ENCODE data around the gene SNX4.
"Not testable (repeated sequence)": the region's sequence is repeated elsewhere in the genome, so short reads cannot be mapped to it uniquely, and the experiment has no call there.

SNX4 gene

DNA sequence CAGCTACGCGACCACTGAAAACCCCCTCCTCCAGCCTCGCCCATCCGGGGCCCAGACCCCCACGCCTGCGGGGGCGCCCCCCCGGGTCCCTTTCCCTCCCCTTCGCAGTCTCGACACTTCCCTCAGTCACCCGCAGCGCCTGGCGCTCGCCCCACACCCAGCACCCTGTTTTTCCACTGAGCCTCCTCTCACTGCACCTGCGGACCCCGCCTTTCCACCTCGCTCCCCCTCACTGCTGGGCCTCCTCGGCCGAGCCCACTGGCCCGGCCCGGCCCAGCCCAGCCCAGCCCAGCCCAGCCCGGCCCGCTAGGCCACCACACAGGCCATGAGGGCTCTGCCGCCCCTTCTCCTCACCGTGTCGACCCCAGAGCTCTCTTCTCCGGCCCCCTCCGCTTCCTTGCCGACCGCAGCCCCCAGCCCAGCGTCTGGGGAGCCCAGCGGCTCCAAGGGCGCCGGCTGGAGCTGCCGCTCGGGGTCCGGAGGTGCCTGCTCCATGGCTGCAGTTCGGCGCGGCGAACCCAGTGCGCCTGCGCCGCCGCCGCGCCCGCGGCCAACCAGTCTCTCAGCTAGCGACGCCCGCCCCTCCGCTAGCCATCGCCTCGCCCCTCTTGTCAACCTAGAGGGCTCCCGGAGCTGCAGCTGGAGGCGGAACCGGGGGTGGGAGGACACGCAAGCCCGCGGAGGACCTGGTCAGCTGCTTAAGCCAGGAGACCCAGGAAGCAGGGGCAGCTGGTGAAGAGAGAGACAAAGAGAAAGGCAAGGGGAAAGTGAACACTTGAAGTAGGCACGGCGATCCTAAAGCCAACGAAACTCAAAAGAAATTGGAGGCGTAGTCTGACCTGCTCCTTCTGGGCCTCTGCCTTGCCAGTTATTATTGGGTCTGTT, at the start of gene SNX4:
TSS of gene SNX4 (minus strand) at position 525 of the 885 bp plus-strand sequence. CDS start at position 495, 30 bp downstream.
- peak; percentile 88 for DNase-seq

- no peak for DNase-seq
Observed at GRCh38 chr3:125556314-125556713, 36.3 kb upstream of the SNX4 start.

- DNase-seq = no peak
Observed at GRCh38 chr3:125552401-125552800, 32.4 kb upstream of the SNX4 start.

- DNase-seq = no peak
Observed at GRCh38 chr3:125528920-125529319, 8.9 kb upstream of the SNX4 start.

- no peak for DNase-seq
Observed at GRCh38 chr3:125525153-125525552, 5.2 kb upstream of the SNX4 start.

DNA sequence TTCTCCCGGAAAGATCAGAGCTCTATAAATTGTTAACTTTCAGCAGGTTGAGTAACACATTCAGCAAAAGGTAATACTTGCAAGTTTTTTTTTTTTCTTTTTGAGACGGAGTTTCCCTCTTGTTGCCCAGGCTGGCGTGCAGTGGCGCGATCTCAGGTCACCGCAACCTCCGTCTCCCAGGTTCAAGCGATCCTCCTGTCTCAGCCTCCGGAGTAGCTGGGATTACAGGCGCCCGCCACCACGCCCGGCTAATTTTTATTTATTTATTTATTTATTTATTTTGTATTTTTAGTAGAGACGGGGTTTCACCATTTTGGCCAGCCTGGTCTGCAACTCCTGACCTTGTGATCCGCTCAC, 539 bp upstream of the SNX4 start:
- DNase-seq = not testable (repeated sequence)

- no peak for DNase-seq
Observed at GRCh38 chr3:125515421-125515820, 4.6 kb downstream of the SNX4 start.

- no peak for DNase-seq
Observed at GRCh38 chr3:125513490-125514115, 6.4 kb downstream of the SNX4 start.

GRCh38 chr3:125512135-125512920, 7.7 kb downstream of the SNX4 start:
- peak; percentile 62 for DNase-seq

GRCh38 chr3:125511420-125512118, 8.4 kb downstream of the SNX4 start:
- DNase-seq = no peak

DNA sequence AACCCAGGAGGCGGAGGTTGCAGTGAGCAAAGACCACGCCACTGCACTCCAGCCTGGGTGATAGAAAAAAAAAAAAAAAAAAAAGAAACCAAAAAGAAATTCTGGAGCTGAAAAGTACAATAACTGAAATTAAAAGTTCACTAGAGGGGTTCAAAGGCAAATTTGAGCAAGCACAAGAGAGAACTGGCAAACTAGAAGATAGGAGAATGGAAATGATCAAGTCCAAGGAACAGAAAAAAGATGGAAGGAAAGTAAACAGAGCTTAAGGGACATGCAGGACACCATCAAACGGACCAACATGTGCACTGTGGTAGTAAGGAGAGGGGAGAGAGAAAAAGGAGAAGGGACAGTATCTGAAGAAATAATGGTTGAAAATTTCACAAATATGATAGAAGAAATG, 12.9 kb downstream of the SNX4 start:
- DNase-seq = no peak

DNA sequence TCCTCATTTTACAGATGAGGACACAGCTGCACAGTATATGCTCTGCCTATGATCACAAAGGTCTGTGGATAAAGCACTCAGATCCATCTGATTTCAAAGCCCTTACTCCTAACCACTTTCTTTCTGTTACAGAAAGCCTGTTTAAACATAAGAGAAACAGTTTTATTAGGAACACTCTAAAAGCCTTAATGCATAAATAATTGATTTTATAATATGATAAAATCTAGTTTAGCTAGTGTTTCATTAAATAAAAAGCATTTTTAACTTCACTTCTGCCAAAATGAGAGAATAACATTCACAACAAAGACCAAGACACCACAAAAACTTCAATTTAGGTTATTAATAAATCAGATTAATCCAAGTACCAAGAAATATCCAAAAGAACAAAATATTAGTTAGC, 21.4 kb downstream of the SNX4 start:
- DNase-seq = no peak

DNA sequence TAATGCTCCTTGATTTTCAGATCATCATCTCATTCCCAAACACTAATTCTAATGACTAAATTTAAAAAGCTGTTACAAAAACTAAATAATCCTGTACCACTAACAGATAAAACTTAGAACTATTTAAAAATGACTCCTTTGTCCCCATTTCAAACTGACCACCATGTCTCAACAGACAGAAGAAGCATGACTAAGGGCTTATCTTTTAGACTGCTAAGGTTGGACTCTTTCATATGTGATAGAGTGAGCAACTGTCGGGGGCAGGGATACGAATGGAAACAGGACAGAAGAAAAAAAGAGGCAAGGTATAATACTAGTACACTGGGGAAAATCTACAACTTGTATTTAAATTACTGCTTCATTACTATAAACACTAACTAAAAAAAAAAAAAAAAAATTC, 23.3 kb downstream of the SNX4 start:
- DNase-seq = no peak

DNA sequence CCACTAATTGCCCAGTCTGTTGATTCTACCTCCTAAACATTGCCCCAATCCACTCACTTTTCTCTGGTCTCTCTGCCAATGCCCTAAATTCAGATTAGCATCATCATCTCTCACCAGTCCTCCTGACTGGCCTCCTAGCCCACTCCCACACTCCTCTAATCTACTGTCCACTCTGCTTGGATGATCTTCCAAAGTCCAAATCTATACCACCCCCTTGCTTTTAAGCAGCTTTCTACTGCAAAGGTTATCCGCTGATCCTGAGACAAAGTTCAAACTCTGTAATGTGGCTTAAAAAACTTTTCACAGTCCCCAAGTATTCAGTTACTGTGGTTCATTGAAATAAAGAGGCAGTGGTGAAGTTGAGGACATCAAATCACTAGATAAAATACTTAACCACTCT, 37.6 kb downstream of the SNX4 start:
- DNase-seq = no peak

DNA sequence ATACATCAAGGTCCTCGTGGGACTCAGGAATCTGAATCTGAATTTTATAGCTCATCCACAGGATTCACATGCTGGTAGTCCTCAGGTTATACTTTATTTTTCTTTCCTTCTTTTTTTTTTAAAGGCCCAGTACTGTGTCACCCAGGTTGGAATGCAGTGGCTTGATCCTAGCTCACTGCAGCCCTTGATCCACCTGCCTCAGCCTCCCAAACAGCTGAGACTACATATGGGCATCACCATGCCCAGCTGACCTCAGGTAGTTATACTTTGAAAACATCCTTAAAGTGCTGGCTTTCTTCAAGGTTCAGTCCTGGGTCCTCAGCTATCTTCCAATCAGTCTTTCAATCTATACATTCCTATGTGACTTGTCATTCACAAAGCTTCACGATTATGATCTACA, 38.2 kb downstream of the SNX4 start:
- no peak for DNase-seq

DNA sequence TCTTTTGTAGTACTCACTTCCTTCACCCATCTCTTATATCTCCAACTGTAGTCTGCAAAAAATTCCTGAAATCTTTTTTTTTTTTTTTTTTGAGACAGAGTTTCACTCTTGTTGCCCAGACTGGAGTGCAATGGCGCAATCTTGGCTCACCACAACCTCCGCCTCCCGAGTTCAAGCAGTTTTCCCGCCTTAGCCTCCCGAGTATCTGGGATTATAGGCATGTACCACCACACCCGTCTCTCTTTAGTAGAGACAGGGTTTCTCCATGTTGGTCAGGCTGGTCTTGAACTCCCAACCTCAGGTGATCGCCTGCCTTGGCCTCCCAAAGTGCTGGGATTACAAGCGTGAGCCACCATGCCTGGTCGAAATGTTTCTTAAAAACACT, 38.6 kb downstream of the SNX4 start:
- DNase-seq = not testable (repeated sequence)

DNA sequence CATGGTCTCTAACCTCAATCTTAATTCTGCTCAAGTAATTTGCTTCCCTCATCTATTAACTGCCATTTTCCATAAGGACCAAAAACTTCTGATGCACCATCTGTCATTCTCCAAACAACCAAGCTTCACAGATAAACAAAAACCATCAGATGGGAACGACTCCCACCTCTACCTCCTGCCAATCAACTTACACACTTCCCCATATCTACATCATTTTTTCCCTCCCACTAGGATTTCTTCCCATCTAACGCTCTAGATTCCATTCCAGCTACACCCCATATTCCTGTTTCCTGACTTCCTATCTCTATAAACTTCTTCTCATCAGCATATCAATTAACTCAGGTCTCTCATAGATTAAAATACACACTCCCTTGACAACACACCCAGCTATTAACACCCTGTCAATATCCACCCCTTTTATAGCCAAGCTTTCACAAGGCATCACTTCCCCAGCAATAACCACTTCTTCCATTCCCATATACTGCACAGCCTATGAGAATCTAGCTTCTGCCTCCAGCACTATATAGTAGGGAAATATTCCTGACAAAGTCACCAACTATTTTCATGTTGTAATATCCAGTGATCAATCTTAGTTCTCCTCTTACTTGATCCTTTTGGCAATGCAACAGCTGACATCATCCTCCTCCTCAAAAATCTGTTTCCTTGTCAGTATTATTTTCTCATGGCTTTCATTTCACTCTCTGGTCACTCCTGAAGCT, 39.2 kb downstream of the SNX4 start:
- no peak for DNase-seq

DNA sequence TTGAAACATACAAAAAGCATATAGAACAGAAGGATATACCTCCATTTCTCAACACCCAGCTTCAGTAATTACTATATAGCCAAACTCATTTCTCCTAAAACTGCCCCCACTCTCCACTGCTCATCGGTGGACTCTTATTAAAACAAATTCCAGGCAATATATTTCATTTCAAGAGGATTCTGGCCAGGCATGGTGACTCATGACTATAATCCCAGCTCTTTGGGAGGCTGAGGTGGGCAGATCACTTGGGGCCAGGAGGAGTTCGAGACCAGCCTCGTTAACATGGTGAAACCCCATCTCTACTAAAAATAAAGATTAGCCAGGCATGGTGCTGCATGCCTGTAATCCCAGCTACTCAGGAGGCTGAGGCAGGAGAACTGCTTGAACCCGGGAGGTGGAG, 40.9 kb downstream of the SNX4 start:
- DNase-seq = no peak

GRCh38 chr3:125478326-125478725, 41.7 kb downstream of the SNX4 start:
- DNase-seq = no peak

GRCh38 chr3:125477701-125478100, 42.3 kb downstream of the SNX4 start:
- DNase-seq = no peak

DNA sequence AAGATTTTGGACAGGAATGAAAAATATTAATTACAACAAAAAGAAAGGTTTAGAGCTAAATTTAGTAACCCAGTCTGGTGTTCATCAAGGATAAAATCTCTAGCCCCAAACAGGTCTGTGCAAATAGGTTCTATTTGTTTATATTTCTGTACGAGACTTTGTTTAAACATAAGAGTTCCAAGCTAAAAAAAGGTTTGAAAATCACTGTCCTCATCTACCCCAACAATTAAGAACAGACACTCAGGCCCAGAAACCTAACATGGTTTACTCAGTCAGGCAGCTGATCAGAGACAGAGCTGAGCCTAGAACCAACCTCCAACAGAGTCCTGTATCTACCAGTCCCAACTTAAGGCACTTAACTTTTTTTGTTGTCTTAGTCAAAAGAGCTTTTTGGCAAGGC, 49.3 kb downstream of the SNX4 start:
- no peak for DNase-seq

GRCh38 chr3:125462722-125463299, 57.2 kb downstream of the SNX4 start:
- no peak for DNase-seq

All from stimulated activated CD4-positive, alpha-beta T cell treated with anti-CD3 and anti-CD28 coated beads, Interleukin-1b, Interleukin-23, amount 100 ng/mL, for 48 hours (primary cell).